Rectal smooth muscle tissue (tissue), 1 donor: ENCODE results near the gene VPS18.

Source experiments
- H3K27ac ChIP-seq: one replicate; pipeline ENCODE4 v1.7.0; 2013; ENCODE audit warnings: low read depth, low read length, inconsistent platforms
- H3K27me3 ChIP-seq: one replicate; pipeline ENCODE4 v1.7.0; 2013; ENCODE audit warnings: low read length; ENCODE audit not compliant: control insufficient read depth, insufficient read depth
- H3K36me3 ChIP-seq: one replicate; pipeline ENCODE4 v1.7.0; 2013; ENCODE audit warnings: low read length; ENCODE audit not compliant: control insufficient read depth, insufficient read depth
- H3K4me1 ChIP-seq: one replicate; pipeline ENCODE4 v1.7.0; 2013; ENCODE audit warnings: low read length; ENCODE audit not compliant: control insufficient read depth, insufficient read depth
- H3K4me3 ChIP-seq: one replicate; pipeline ENCODE4 v1.7.0; 2013; ENCODE audit warnings: low read length
- H3K9ac ChIP-seq: one replicate; pipeline ENCODE4 v1.7.0; 2013; ENCODE audit warnings: low read length

Gene VPS18

GRCh38 chr15:40929660-40930429 is 35.6 kb downstream of the VPS18 start:
- Histone ChIP-seq H3K27ac (no peak overlapping the region), H3K27me3 (peaks cover 29% of the 10 kb centered on the region), H3K36me3 (no peaks in the 10 kb centered on the region), H3K4me3 (peak overlapping the region; percentile 79), H3K9ac (no peak overlapping the region), H3K4me1 (peaks cover 6% of the 10 kb centered on the region)

- H3K36me3 ChIP-seq: peaks cover 4% of the 10 kb centered on the region
- no peak overlapping the region for H3K27ac ChIP-seq
- peaks cover 29% of the 10 kb centered on the region for H3K27me3 ChIP-seq
- H3K4me3 ChIP-seq: peak overlapping the region; percentile 79
- no peak overlapping the region for H3K9ac ChIP-seq
- peaks cover 6% of the 10 kb centered on the region for H3K4me1 ChIP-seq
Observed at GRCh38 chr15:40930430-40931299, 36.4 kb downstream of the VPS18 start.

- no peak overlapping the region for H3K9ac ChIP-seq
- H3K4me1 ChIP-seq: peaks cover 6% of the 10 kb centered on the region
- H3K36me3 ChIP-seq: peaks cover 4% of the 10 kb centered on the region
- H3K27ac ChIP-seq: no peak overlapping the region
- peaks cover 25% of the 10 kb centered on the region for H3K27me3 ChIP-seq
- peak overlapping the region; percentile 79 for H3K4me3 ChIP-seq
Observed at GRCh38 chr15:40931300-40932142, 37.3 kb downstream of the VPS18 start.

- no peak overlapping the region for H3K27ac ChIP-seq
- peaks cover 4% of the 10 kb centered on the region for H3K36me3 ChIP-seq
- H3K27me3 ChIP-seq: peaks cover 19% of the 10 kb centered on the region
- H3K4me3 ChIP-seq: peak overlapping the region; percentile 79
- peaks cover 6% of the 10 kb centered on the region for H3K4me1 ChIP-seq
- peak overlapping the region; percentile 17 for H3K9ac ChIP-seq
Observed at GRCh38 chr15:40932156-40932555, 37.9 kb downstream of the VPS18 start.

- no peak overlapping the region for H3K9ac ChIP-seq
- no peak overlapping the region for H3K27ac ChIP-seq
- H3K4me3 ChIP-seq: peak overlapping the region; percentile 79
- H3K27me3 ChIP-seq: peaks cover 15% of the 10 kb centered on the region
- peaks cover 6% of the 10 kb centered on the region for H3K4me1 ChIP-seq
- peaks cover 4% of the 10 kb centered on the region for H3K36me3 ChIP-seq
Observed at GRCh38 chr15:40932649-40933516, 38.6 kb downstream of the VPS18 start.

- Histone ChIP-seq H3K9ac (no peak overlapping the region), H3K4me3 (no peak overlapping the region), H3K4me1 (peaks cover 5% of the 10 kb centered on the region)
Observed at GRCh38 chr15:40933517-40933902, 39.3 kb downstream of the VPS18 start.

DNA sequence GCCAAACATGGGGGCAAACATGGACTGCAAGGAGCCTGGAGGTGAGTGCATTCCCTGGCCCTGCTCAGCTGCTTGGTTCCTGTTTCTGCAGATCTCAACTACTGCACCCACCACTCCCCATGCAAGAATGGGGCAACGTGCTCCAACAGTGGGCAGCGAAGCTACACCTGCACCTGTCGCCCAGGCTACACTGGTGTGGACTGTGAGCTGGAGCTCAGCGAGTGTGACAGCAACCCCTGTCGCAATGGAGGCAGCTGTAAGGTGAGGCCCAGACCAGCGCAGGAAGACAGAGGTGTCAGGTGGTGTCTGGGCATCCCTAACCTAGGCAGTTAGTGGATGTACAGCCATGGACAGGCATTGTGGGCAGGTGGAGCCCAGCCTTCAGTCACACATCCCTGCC is 40.2 kb downstream of the VPS18 start:
- Histone ChIP-seq H3K4me3 (peak overlapping the region; percentile 15), H3K36me3 (peaks cover 4% of the 10 kb centered on the region), H3K9ac (no peak overlapping the region), H3K27me3 (peaks cover 7% of the 10 kb centered on the region), H3K27ac (no peak overlapping the region), H3K4me1 (peaks cover under 1% of the 10 kb centered on the region)

More at GRCh38 chr15:40933517-40933902, 39.3 kb downstream of the VPS18 start:
- Histone ChIP-seq H3K27me3 (peaks cover 14% of the 10 kb centered on the region), H3K27ac (no peak overlapping the region), H3K36me3 (peaks cover 4% of the 10 kb centered on the region)

GRCh38 chr15:40936234-40936708 is 42.0 kb downstream of the VPS18 start:
- peaks cover 4% of the 10 kb centered on the region for H3K36me3 ChIP-seq
- no peak overlapping the region for H3K4me3 ChIP-seq
- H3K27me3 ChIP-seq: peaks cover 5% of the 10 kb centered on the region
- H3K9ac ChIP-seq: no peak overlapping the region
- H3K27ac ChIP-seq: no peak overlapping the region
- no peaks in the 10 kb centered on the region for H3K4me1 ChIP-seq

DNA sequence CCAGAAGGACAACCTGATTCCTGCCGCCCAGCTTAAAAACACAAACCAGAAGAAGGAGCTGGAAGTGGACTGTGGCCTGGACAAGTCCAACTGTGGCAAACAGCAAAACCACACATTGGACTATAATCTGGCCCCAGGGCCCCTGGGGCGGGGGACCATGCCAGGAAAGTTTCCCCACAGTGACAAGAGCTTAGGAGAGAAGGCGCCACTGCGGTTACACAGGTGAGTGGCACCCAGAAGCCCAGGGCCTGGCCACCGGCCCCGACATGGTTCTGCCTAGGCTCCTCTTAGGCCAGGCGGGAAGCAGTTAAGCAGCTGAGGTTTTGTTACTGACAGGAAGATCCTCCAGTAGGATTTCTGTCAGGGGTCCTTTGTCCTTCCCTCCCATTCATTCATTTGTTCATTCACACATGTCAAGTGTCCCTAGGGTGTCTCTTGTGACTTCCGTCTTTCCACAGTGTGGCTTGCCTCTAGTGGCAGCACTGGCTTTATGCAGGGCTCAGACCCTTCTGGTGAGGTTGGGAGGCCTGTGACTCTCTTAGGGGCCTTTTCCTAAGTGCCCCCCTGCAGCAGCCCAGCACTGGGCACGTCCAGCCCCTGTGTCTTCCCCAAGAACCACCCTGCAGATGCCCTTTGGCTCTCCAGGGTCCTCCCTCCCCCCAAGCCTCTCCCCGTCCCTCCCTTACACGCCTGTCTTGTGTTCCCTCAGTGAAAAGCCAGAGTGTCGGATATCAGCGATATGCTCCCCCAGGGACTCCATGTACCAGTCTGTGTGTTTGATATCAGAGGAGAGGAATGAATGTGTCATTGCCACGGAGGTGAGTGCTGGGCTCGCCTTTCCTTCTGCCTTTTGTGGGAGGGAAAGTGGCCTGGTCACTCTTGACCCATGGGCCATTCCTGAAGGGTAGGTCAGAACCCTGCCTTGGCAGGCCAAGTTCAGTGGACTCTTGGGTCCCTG is 42.7 kb downstream of the VPS18 start:
- H3K27ac ChIP-seq: no peak overlapping the region
- H3K27me3 ChIP-seq: no peaks in the 10 kb centered on the region
- no peak overlapping the region for H3K9ac ChIP-seq
- H3K4me1 ChIP-seq: no peaks in the 10 kb centered on the region
- peaks cover 4% of the 10 kb centered on the region for H3K36me3 ChIP-seq
- no peak overlapping the region for H3K4me3 ChIP-seq

- H3K9ac ChIP-seq: no peak overlapping the region
- H3K4me3 ChIP-seq: no peak overlapping the region
- no peaks in the 10 kb centered on the region for H3K4me1 ChIP-seq
- peaks cover 4% of the 10 kb centered on the region for H3K36me3 ChIP-seq
- no peak overlapping the region for H3K27ac ChIP-seq
- H3K27me3 ChIP-seq: no peaks in the 10 kb centered on the region
Observed at GRCh38 chr15:40937762-40938535, 43.7 kb downstream of the VPS18 start.
